Measurements from ENCODE around the gene AOAH.

AOAH gene

GRCh38 chr7:36690514-36691187 lies 33.6 kb downstream of the AOAH start:
- DNase-seq = no peak

- no peak for DNase-seq
Observed at GRCh38 chr7:36690041-36690440, 34.3 kb downstream of the AOAH start.

- peak; percentile 53 to 57 for DNase-seq
Observed at GRCh38 chr7:36686499-36686898, 37.8 kb downstream of the AOAH start.

GRCh38 chr7:36684954-36685353 lies 39.3 kb downstream of the AOAH start:
- DNase-seq = no peak

DNA sequence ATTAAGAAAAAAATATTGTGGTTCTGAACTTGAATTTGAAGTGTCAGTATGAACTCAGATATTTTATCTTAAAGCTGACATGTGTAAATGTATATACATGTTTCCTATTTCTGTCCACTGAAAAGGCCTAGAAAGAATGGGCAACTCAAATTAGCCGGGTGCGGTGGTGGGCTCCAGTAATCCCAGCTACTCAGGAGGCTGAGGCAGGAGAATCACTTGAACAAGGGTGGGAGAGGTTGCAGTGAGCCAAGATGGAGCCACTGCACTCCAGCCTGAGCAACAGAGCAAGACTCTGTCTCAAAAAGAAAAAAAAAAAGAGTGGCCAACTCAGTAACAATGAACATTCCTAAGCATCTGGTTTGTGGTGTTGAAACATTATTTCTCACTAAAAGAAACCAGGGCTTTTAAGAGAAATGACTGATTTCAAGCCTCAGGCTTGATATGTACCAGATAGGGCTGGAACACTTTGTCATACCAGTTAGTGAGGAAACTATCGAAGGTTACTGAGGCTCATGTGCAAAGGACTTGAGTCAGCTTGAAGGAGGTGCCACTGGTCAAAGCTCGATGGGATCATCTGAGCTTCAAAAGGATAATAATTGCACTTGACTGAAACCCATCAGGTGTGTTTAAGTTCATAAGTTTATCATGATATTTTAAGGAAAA lies 40.5 kb downstream of the AOAH start:
- no peak for DNase-seq

DNA sequence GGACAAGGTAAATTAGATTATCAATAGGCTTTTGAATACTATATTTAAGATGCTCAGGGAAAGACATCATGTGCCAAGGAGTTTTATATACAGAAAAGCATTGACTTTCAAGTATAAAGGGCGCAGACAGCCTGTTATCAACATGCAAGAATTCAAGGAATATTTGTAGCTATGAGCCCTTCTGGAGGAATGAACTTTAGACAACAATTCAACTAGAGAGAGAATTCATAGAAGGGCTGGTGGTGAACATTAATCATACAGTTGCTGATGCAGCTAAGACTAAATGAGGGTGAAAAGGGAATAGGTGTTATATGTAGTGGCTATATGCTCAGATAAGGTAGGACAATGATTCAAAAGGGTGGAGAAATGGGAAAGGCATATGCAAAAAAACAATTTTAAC lies 41.2 kb downstream of the AOAH start:
- DNase-seq = no peak

- no peak for DNase-seq
Observed at GRCh38 chr7:36682102-36682501, 42.2 kb downstream of the AOAH start.

- DNase-seq = peak; percentile 71 to 83
Observed at GRCh38 chr7:36677769-36678437, 46.4 kb downstream of the AOAH start.

DNA sequence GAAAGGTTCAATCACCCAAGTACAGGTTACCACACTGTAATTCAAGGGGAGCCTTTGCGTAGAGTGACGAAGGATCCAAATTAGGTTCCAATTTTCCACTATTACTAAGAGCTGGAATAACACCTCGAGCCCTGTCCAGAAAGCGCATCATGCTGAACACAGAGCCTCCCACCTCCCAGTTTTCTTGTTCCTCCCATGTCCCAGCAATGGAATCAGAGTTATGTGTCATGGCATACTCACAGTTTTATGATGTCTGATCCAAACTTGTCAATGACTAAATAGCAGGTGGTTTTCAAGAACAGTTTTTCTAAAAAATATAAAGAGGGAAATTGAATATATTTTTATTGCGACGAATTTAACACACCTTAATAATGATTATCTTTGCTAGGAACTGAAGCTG lies 50.6 kb downstream of the AOAH start:
- DNase-seq = no peak

- DNase-seq = no peak
Observed at GRCh38 chr7:36671432-36671829, 52.9 kb downstream of the AOAH start.

GRCh38 chr7:36670585-36671431 lies 53.5 kb downstream of the AOAH start:
- peak; percentile 71 to 77 for DNase-seq

DNA sequence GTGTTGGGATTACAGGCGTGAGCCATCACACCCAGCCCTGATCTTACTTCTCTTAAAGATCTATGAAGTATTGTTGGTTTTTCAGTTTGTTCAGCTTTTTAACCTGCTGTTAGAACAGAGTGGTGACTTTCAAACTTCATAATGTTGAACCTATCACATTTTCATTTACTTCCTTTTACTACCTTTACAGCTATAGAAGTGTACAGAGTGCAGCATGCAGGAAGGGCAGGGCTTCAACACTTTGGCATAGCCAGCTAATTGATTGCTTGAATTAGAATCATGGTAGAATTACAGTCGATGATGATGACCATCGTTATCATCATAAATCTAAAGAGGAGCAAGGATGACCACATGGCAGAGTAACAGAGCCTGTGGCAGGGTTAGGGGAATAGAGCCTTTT lies 55.5 kb downstream of the AOAH start:
- no peak for DNase-seq

GRCh38 chr7:36668080-36668479 lies 56.2 kb downstream of the AOAH start:
- no peak for DNase-seq

GRCh38 chr7:36667007-36667745 lies 57.1 kb downstream of the AOAH start:
- no peak for DNase-seq

DNA sequence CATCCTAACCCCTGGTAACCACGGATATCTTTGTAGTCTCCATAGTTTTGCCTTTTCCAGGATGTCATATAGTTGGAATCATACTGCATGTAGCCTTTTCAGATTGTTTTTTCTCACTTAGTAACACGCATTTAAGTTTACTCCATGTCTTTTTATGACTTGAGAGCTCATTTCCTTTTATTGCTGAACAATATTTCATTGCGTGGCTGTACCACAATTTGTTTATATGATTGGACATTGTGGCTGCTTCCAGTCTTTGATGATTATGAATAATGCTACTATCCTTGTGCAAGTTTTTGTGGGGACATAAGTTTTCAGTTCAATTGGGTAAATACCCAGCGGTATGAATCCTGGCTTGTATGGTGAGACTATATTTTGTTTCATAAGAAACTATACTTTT lies 60.8 kb downstream of the AOAH start:
- DNase-seq = no peak

DNA sequence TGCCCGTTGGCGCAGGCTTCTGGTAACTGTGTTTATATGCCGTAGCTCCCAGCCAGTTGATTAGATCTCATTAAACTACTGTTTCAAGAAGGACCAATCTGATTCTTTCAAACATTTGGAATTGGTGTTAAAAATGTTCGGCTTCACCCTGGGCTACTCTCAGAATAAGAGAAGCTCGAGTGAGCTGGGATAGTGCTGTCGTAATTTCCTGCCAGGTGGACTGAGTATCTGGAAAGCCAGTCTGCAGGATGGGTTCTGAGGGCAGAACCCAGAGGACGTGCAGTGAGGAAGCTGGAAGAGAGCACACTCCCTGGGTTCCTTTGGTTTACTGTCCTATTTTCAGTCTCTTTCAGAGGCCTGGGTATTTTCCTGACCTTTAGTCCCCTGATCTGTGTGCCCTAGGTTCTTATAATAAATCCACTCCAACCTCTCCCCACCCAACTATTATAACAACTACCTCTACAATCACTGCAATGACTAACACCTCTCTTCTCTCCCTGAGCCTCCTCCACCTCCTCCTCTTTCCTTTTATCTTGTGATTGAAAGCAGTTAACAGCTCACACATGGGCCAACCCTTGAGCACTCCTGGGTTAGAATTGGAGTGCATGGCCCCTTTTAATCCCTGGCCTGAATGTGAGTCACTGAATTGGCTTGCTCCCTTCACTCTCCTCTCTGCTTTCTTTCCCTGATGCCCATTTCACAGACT lies 63.0 kb downstream of the AOAH start:
- DNase-seq = no peak

- no peak for DNase-seq
Observed at GRCh38 chr7:36659638-36660341, 64.5 kb downstream of the AOAH start.

GRCh38 chr7:36659172-36659516 lies 65.2 kb downstream of the AOAH start:
- no peak for DNase-seq

DNA sequence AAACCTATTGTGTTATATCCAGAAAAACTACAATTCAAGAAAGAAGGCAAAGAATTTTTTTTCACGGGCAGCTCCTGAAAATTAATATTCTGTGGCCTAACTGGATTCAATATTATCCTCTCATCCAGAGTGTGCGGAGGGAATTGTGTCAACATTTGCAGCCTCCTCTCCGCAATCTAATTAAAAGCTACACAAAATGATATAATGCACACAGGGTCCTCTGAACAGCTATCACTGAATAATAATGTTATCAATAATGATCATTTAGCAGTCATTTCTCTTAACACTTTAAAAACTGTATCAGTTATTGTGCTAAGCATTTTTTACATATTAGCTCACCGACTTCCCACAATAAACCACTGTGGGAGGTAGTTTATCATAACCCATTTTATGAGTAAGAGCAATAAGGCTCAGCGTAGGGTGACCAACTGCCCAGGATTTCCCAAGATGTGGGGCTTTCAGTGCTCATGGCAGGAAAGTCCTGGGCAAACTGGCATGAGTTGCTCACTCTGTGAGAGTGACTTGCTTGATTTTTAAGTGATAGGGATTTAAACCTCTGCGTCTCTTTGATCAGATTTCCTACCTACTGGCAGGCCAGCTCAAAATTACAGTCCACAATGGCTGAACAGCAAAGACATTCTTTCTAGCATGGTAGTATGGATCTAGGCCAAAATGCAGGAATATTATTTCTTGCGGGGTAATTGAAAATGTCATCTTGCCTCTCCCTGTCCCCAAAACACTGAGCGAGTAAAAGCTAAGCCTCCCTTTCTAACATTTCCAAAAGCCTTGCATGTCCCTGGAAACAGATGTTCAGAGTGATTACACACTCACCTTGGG lies 65.7 kb downstream of the AOAH start:
- no peak for DNase-seq

- DNase-seq = no peak
Observed at GRCh38 chr7:36657036-36657660, 67.1 kb downstream of the AOAH start.

Measured in activated CD4-positive, alpha-beta T cell treated with anti-CD3 and anti-CD28 coated beads, Interleukin-2, amount 50 U/mL, for 48 hours (primary cell).